Activated gamma-delta T cell (primary cell): ENCODE results near the gene ZNF665.
"Not testable (repeated sequence)": the region's sequence is repeated elsewhere in the genome, so short reads cannot be mapped to it uniquely, and the experiment has no call there.

ENCODE experiments used
- DNase-seq: peaks from one replicate; lab custom pipeline; 2025; lab: John Stamatoyannopoulos, UW
- total RNA-seq, 2 donors: gene quantifications; one replicate each; lab custom pipeline; 2026; lab: John Stamatoyannopoulos, UW

Gene ZNF665
- 6.7 to 11.4 reads per million in 2 donors for total RNA-seq

DNA sequence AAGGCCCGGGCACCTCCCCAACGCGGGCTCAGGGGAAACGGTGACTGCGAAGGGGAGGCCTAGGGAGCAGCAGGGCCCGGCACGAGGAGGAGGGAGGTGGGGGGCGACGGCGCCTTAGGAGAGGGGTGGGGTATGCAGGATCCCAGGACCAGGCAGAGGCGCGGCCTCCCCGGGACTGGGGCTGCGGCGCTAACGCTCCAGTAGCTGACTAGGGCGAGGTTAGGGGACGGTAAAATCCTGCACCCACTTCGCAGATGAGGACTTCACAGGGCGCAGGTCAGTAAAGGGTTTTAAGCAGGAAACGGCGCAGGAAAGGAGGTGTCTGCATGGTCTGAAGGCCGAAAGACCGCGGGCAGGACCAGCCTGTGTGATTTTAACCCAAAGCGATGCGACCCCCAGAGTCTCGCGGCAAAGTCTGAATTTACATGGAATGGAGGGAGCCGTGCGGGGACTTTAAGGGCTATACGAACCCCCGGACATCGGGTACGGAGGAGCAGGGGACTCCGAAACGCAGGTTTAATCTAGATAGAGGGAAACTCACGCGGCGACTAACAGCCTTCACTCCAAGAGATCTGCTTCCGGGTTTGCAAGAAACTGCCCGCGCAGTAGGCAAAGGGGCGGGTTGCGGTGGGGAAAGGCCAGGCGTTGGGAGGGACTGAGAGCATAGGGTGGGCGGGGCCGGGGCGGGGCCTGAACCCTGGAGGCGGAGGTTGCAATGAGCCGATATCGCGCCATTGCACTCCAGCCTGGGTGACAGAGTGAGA lies at the start of gene ZNF665:
TSS of gene ZNF665 (minus strand) at position 588 of the 764 bp plus-strand sequence. CDS start 10,460 bp downstream, outside the sequence.
- peak; percentile 26 for DNase-seq

DNA sequence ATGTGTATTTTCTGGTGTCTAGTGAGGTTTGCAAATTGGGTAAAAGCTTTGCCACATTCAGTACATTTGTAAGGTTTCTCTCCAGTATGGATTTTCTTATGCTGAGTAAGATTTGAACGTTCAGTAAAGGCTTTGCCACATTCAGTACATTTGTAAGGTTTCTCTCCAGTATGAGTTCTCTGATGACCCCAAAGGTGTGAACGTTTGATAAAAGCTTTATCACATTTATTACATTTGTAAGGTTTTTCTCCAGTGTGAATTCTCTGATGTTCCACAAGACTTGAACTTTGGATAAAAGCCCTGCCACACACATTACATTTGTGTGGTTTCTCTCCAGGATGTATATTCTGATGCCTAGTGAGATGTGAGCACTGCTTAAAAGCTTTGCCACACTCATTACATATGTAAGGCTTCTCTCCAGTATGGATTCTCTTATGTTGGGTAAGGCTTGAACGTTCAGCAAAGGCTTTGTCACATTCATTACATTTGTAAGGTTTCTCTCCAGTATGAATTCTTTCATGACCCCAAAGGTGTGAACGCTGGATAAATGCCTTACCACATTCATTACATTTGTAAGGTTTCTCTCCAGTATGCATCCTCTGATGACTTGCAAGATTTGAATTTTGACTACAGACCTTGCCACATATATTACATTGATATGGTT lies 44.1 kb upstream of the ZNF665 start:
- no peak for DNase-seq

DNA sequence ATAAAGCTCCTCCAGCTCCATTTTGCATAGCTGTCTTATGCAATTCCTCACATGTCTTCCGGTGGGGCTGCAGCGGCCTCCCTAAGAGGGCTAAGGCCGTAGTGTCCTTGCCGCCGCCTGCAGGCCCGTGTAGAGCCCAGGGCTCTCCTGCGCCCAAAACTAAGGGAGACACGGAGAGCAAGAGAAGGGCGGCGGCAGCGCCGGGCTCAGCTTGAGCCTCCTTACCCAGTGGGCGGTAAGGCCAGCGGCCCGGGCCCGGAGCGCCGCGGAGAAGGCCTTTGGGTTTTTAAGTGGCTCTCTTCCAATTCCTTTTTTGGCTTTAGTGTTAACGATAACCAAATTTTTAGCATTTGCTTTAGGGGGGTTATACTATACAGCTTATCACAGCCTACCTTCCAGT lies 31.4 kb upstream of the ZNF665 start:
- no peak for DNase-seq

DNA sequence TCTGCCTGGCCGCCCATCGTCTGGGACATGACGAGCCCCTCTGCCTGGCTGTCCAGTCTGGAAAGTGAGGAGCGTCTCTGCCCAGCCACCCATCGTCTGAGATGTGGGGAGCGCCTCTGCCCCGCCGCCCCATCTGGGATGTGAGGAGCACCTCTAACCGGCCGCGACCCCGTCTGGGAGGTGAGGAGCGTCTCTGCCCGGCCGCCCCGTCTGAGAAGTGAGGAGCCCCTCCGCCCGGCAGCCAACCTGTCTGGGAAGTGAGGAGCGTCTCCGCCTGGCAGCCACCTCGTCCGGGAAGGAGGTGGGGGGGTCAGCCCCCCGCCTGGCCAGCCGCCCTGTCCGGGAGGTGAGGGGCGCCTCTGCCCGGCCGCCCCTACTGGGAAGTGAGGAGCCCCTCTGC lies 29.6 kb upstream of the ZNF665 start:
- DNase-seq, result not testable (repeated sequence)

DNA sequence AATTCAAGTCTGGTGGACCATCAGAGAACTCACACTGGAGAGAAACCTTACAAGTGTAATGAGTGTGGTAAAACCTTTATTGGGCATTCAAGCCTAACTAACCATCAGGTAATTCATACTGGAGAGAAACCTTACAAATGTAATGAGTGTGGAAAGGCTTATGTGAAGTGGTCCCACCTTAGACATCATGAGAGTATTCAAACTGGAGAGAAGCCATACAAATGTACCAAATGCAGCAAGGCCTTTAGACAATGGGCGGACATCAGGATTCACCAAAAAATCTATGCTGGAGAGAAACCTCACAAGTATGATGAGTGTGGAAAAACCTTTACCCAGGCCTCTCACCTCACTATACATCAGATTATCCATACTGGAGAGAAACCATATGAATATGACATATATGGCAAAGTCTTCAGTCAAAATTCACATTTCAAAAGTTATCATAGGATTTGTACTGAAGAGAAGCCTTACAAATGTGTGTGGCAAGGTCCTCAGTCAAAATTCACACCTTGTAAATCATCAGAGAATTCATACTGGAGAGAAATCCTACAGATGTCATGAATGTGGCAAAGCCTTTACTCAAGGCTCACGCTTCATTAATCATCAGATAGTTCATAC lies 19.7 kb upstream of the ZNF665 start:
- DNase-seq, result no peak

DNA sequence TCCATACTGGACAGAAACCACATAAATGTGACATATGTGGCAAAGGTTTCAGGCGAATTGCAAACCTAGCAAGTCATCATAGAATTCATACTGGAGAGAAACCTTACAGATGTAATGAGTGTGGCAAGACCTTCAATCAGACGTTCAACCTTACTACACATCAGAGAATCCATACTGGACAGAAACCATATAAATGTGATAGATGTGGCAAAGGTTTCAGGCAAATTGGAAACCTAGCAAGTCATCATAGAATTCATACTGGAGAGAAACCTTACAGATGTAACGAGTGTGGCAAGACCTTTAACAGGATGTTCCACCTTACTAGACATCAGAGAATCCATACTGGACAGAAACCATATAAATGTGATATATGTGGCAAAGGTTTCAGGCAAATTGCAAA lies 18.4 kb upstream of the ZNF665 start:
- DNase-seq, result not testable (repeated sequence)

DNA sequence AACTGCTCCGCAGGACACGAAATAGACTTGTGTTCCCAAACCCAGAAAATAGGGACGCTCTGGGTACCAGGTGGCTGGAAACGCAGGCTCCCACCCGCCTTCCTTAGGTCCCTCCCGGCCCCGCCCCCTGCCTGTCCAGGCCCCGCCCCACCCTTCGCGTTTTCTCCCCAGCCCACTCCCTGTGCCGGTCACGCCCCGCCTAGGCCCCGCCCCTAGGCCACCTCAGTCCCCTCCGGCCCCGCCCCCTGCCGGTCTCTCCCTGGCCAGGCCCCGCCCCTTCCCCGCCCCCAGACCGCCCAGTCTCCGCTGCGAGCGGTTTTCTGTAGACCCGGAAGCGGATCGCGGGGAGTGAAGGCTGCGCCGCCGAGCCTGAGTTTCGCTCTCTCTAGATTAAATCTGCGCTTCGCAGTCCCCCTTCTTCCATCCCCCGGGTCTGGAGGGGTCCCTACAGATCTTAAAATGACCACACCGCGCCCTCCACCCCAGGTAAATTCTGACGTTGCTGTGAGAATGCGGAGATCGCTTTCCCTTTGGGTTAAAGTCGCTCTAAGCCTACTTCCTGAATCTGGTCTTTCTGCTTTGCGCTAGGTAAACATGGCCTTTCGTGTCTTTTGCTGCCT lies 3.7 kb upstream of the ZNF665 start:
- DNase-seq, result peak; percentile 75

DNA sequence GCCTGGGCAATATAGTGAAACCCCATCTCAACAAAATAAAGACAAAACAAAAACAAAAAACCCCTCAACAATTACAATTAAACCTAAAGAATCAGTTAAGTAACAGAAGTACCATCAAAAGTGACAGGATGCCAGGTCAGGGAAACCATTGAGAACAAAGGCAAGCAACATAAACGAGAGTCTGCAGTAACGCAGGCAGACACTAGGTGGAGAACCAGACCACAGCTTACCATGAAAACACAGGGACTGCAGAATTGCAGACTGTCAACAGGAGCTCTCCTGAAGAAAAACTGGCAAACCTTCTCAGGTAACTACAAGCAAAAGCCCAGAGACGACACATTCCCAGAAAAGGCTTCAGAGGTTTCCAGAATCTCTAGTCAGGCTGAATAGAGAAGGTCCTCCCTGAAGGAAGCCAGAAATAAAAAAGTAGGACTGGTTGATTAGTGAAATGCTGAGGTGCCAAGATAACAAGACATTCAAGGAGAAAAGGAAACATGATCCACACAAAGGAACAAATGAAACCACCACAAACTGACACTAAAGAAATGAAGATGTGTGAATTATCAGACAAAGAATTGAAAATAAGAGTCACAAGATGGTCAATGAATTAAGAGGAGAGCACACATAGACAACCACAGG lies 2.2 kb upstream of the ZNF665 start:
- no peak for DNase-seq

DNA sequence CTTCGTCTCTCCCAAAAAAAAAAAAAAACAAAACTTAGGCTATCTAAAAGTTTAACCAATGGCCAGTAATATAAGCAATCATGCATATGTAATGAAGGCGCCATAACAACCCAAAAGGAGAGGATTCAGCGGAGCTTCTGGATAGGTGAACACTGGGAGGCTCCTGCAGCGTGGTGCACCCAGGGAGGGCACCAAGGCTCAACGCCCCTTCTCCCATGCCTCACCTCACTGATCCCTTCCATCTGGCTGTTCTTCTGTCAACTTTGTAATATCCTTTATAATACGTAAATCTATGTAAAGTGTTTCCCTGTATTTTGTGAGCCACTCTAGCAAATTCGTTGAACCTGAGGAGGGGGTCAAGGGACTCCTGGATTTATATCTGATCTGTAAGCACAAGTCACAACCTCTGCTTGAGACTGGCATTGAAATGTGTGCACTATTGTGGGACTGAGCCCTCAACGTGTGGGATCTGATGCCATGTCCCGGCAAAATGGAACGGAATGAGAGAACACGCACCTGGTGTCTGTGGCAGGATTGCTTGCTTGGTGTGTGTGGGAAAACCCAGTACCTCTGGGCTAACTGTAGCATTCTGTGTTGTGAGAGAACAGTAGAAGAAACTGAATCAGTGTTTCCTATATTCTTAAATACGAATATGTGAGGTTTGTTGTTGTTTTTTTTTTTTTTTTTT lies 521 bp upstream of the ZNF665 start:
- DNase-seq, result no peak

DNA sequence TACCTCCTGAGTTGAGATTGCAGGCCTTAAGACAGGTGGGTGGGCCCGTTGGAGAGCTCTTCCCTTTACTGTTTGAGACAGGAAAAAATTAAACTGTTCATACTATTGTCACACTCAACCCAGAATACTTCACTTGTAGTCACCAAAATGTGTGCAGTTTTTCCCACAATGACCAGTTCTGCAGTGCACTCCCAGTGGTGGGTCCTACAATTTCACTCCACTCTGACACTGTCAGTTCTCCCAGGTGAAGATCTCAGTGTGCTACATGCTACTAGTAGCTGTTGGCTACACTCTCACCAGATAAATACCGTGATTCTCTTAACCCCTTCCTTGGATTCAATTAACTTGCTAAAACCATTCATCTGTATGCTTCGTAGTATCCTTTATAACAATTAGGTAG lies 2.9 kb downstream of the ZNF665 start:
- DNase-seq, result no peak

DNA sequence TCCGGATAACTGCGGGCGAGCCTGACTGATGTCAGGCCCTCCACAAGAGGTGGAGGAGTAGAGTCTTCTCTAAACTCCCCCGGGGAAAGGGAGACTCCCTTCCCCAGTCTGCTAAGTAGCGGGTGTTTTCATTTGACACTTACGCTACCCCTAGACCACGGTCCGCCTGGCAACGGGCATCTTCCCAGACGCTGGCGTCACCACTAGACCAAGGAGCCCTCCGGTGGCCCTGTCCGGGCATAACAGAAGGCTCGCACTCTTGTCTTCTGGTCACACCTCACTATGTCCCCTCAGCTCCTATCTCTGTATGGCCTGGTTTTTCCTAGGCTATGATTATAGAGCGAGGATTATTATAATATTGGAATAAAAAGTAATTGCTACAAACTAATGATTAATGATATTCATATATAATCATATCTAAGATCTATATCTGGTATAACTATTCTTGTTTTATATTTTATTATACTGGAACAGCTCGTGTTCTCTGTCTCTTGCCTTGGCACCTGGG lies 3.4 kb downstream of the ZNF665 start:
- not testable (repeated sequence) for DNase-seq

DNA sequence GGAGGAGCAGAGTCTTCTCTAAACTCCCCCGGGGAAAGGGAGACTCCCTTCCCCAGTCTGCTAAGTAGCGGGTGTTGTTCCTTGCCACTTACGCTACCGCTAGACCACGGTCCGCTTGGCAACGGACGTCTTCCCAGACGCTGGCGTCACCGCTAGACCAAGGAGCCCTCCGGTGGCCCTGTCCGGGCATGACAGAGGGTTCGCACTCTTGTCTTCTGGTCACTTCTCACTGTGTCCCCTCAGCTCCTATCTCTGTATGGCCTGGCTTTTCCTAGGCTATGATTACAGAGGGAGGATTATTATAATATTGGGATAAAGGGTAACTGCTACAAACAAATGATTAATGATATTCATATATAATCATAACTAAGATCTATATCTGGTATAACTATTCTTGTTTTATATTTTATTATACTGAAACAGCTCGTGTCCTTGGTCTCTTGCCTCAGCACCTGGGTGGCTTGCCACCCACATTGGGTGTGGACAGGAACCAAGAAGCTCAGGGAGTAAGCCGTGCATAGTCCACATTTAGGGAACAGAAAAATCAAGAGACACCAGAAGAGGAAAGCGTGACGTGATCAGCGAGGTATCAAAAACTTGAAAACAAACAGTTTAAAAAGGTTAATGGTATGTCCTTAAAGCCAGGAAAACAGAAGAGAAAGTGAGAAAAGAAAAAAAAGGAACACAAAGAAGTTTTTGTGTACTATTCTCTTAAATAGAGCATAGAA lies 7.8 kb downstream of the ZNF665 start:
- not testable (repeated sequence) for DNase-seq

DNA sequence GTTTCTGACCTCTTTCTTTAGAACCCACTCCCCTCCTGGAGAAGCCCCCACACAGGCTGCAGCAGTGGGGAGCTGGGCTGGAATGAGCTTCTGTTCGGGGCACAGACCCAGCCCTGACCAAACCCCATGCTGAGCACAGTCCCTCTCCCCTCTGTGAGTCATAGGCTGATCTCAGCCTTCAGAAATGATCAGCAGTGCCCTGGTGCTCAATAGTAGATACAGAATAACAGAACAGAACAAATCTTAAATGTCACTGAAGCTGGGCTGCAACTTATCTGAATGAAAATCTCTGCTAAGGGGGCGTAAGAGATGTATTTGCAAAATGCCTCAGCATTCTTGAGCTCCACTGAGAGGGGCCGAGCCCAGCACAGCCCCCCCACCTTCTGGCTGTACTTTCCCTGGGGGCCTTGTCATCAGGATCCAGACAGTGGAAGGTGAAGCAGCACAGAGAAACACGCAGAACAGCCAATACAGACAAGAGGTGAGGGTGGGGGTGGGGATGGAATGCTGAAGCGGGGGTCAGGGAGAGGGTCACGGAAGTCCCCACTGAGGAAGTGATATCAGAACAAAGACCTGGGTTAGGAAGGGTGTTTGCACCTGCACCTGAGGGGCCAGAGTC lies 9.9 kb downstream of the ZNF665 start:
- DNase-seq, result no peak

DNA sequence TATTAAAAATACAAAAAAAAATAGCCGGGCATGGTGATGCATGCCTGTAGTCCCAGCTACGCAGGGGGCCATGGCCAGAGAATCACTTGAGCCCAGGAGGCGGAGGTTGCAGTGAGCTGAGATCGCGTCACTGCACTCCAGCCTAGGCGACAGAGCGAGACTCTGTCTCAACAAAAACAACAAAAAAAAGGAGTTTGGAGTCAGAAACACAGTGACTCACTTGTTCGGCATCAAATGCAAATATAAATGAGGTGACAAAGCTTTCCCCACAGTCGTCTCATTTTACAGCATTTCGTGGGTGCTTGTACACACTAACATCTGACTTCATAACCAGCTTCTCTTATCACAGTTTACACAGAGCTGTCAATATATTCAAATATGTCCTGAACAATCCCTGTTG lies 11.0 kb downstream of the ZNF665 start:
- no peak for DNase-seq

DNA sequence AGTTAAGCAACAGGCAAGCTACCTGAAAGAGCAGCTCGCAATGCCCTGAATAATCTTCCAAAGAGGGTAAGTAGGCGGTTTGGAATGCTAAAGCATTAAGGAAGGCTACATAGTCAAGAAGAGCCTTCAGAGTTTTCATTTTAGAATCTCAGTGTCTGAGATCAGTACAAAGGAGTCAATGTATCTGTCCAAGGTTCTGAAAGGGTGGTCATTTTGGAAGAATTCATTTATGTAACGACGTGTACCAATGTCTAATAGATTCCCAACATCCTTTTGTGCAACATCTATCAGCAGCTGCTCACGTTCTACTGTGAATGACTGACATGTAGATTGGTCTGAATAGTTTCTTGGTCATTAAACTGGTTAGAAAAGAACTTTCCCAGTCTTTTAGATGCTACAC lies 15.2 kb downstream of the ZNF665 start:
- DNase-seq, result no peak

DNA sequence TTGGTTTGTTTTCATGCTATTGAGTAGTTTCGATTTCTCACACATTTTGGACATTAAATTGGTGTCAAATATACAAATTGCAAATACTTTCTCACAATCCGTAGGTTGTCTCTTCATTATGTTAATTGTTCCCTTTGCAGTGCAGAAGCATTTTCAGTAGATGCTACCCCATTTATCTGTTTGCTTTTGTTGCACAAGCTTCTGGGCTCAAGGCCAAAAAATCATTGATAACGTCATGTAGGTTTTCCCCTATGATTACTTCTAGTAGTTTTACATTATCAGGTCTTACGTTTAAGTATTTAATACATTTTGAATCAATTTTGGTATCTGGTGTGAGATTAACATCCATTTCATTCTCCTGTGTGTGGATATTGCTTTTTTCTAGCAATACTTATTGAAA lies 20.3 kb downstream of the ZNF665 start:
- no peak for DNase-seq

DNA sequence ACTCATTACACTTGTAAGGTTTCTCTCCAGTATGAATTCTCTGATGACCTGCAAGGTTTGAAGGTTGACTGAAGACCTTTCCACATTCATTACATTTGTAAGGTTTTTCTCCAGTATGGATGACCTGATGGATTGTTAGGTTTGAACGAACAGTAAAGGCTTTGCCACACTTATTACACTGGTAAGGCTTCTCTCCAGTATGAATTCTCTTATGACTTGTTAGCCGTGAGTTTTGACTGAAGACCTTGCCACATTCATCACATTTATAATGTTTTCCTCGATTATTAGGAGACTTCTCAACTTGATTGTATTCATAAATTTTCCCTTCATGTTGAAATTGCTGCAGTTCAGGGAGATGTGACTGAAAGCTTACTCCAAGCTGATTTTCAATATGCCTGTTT lies 27.5 kb downstream of the ZNF665 start:
- no peak for DNase-seq

DNA sequence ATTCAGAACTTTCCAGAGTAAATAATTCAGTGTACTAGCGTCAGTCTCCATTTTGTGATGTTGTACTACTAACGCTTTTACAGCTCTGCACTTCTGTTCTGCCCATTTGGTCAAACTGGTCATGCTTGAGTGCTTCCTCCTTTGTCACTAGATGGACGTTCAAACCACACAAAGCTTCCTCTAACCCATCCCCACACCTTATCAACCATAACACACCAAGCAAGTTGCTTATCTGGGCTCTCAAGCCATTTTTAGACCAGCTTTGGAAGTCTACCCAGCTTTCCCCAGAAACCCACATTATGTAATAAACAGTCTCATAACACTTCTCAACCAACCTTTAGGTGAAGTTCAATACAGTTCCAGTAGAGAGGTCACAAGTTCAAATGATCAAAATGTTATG lies 32.0 kb downstream of the ZNF665 start:
- DNase-seq, result no peak

DNA sequence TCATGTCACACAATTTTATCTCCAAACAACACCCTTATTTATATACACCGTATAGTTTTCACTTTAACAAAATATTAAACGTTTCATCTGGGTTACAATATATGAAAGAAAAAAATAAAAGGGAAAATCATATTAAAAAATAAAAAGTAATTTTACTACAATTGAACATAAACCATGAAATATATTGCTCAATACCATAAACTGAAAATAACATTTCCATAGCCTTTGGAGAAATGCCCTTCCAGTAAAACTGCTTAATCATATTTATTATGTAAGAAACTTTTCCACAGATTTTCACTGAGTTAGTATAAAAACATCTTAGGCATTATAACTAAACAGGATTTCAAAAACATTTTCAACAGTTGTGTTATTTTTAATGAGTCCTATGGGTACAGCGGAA lies 32.8 kb downstream of the ZNF665 start:
- DNase-seq, result no peak

DNA sequence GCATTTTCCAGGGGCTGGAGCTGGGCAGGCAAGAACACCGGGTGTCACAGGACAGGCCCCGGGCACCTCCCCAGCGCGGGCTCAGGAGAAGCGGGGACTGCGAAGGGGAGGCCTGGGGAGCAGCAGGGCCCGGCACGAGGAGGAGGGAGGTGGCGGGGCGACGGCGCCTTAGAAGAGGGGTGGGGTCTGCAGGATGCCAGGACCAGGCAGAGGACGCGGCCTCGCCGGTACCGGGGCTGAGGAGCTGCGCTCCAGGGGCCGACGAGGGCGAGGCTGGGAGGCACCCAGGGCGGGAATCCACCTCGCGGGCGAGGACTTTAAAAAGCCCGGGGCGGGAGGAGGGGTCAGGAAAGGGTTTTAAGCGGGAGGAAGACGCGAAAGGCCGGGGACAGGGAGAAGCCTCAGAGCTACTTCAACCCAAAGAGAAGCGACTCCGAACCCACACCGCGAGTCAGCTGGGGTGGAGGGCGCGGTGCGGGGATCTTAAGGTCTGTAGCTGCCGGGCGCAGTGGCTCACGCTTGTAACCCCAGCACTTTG lies 35.0 kb downstream of the ZNF665 start:
- DNase-seq, result no peak
